ENCODE data around the gene GCAT. TPM values are rescaled to one million over a fixed set of nuclear protein-coding genes. Genes with fewer than 3 reads are reported as not detected.

Gene GCAT
- polyA plus RNA-seq, 1 donor from 2014 or later, result 13.0 TPM

DNA sequence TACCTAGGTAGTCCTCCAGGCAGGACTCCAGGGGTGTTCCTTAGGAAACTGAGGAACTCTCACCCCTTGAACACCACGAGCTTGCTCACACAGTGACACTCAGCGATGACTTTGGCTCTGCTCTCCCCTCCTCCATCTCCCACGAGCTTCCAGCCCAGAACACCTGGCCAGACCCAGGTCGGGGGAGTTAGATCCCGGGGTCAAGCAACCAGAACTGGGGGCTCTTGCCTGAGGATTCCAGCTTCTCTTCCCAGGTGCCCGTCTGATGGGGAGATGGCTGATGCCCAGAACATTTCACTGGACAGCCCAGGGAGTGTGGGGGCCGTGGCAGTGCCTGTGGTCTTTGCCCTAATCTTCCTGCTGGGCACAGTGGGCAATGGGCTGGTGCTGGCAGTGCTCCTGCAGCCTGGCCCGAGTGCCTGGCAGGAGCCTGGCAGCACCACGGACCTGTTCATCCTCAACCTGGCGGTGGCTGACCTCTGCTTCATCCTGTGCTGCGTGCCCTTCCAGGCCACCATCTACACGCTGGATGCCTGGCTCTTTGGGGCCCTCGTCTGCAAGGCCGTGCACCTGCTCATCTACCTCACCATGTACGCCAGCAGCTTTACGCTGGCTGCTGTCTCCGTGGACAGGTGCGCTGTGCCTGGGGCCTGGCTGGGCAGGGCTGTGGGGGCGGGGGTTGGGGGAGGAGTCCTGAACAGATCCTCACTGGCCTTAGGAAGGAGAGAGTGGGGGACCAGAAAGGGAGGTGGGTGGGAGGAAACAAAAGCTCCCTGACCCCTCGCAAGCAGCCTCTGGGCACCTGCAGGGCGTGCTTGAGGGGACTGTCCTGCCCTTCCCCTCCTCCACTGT is 15.6 kb downstream of the GCAT start, which contains the start of gene GALR3:
Gene GALR3 (plus strand): TSS at position 249 of the 852 bp plus-strand sequence. CDS start 25 bp downstream, at position 274.
- Histone ChIP-seq H3K36me3 (ENCODE audit: insufficient read depth, low read length) (no peaks in the 10 kb centered on the region), H2AFZ (ENCODE audit: low read depth, low read length) (no peak within 1 kb of the TSS), H3K79me2 (replicated peaks; ENCODE audit: insufficient read depth, low read length) (no peaks in the 10 kb centered on the region), H3K27me3 (ENCODE audit: insufficient read depth, low read depth, low read length) (peaks cover 52% of the 10 kb centered on the region), H4K20me1 (ENCODE audit: insufficient read depth) (no peaks in the 10 kb centered on the region), H3K4me2 (ENCODE audit: low read length) (no peak within 1 kb of the TSS), H3K4me3 (ENCODE audit: low read length) (peak within 1 kb of the TSS; percentile 30), H3K9ac (ENCODE audit: low read length) (peak within 1 kb of the TSS; percentile 29), H3K27ac (ENCODE audit: low read length) (no peak within 1 kb of the TSS), H3K9me3 (ENCODE audit: low read length) (no peaks in the 10 kb centered on the region), H3F3A (ENCODE audit: insufficient read depth, low read length, poor library complexity, severe bottlenecking) (no peaks in the 10 kb centered on the region), H3K9me2 (ENCODE audit: insufficient read depth, low read length) (no peaks in the 10 kb centered on the region)
- TF ChIP-seq EP300 (conservative IDR thresholded peaks at IDR 0.05; ENCODE audit: poor library complexity, severe bottlenecking) (no peak), EZH2 (IDR thresholded peaks at IDR 0.05; ENCODE audit: borderline replicate concordance, insufficient read depth, low read length, poor library complexity, severe bottlenecking) (no peak), POLR2AphosphoS5 (IDR thresholded peaks at IDR 0.05) (no peak), MXI1 (conservative IDR thresholded peaks at IDR 0.05; ENCODE audit: poor library complexity, severe bottlenecking) (no peak), SMC3 (conservative IDR thresholded peaks at IDR 0.05; ENCODE audit: poor library complexity) (no peak), RAD21 (conservative IDR thresholded peaks at IDR 0.05) (no peak), TAF1 (IDR thresholded peaks at IDR 0.05; ENCODE audit: low read depth) (no peak)
- TF ChIP-seq, protein P1, sequence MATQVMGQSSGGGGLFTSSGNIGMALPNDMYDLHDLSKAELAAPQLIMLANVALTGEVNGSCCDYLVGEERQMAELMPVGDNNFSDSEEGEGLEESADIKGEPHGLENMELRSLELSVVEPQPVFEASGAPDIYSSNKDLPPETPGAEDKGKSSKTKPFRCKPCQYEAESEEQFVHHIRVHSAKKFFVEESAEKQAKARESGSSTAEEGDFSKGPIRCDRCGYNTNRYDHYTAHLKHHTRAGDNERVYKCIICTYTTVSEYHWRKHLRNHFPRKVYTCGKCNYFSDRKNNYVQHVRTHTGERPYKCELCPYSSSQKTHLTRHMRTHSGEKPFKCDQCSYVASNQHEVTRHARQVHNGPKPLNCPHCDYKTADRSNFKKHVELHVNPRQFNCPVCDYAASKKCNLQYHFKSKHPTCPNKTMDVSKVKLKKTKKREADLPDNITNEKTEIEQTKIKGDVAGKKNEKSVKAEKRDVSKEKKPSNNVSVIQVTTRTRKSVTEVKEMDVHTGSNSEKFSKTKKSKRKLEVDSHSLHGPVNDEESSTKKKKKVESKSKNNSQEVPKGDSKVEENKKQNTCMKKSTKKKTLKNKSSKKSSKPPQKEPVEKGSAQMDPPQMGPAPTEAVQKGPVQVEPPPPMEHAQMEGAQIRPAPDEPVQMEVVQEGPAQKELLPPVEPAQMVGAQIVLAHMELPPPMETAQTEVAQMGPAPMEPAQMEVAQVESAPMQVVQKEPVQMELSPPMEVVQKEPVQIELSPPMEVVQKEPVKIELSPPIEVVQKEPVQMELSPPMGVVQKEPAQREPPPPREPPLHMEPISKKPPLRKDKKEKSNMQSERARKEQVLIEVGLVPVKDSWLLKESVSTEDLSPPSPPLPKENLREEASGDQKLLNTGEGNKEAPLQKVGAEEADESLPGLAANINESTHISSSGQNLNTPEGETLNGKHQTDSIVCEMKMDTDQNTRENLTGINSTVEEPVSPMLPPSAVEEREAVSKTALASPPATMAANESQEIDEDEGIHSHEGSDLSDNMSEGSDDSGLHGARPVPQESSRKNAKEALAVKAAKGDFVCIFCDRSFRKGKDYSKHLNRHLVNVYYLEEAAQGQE (IDR thresholded peaks at IDR 0.05; ENCODE audit: borderline replicate concordance), result no peak
- TF ChIP-seq, protein P2, sequence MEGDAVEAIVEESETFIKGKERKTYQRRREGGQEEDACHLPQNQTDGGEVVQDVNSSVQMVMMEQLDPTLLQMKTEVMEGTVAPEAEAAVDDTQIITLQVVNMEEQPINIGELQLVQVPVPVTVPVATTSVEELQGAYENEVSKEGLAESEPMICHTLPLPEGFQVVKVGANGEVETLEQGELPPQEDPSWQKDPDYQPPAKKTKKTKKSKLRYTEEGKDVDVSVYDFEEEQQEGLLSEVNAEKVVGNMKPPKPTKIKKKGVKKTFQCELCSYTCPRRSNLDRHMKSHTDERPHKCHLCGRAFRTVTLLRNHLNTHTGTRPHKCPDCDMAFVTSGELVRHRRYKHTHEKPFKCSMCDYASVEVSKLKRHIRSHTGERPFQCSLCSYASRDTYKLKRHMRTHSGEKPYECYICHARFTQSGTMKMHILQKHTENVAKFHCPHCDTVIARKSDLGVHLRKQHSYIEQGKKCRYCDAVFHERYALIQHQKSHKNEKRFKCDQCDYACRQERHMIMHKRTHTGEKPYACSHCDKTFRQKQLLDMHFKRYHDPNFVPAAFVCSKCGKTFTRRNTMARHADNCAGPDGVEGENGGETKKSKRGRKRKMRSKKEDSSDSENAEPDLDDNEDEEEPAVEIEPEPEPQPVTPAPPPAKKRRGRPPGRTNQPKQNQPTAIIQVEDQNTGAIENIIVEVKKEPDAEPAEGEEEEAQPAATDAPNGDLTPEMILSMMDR (IDR thresholded peaks at IDR 0.05; ENCODE audit: poor library complexity, severe bottlenecking), result no peak

DNA sequence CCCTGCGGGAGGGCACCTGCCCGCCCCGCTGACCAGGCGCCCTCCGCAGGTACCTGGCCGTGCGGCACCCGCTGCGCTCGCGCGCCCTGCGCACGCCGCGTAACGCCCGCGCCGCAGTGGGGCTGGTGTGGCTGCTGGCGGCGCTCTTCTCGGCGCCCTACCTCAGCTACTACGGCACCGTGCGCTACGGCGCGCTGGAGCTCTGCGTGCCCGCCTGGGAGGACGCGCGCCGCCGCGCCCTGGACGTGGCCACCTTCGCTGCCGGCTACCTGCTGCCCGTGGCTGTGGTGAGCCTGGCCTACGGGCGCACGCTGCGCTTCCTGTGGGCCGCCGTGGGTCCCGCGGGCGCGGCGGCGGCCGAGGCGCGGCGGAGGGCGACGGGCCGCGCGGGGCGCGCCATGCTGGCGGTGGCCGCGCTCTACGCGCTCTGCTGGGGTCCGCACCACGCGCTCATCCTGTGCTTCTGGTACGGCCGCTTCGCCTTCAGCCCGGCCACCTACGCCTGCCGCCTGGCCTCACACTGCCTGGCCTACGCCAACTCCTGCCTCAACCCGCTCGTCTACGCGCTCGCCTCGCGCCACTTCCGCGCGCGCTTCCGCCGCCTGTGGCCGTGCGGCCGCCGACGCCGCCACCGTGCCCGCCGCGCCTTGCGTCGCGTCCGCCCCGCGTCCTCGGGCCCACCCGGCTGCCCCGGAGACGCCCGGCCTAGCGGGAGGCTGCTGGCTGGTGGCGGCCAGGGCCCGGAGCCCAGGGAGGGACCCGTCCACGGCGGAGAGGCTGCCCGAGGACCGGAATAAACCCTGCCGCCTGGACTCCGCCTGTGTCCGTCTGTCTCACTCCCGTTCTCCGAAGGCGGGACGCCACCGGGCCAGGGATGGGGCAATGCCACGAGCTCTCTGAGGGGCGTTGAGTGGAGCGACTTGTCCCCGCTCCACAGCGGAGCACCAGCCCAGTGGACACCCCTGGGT is 17.2 kb downstream of the GCAT start:
- H3F3A ChIP-seq (ENCODE audit: insufficient read depth, low read length, poor library complexity, severe bottlenecking), result no peaks in the 10 kb centered on the region
- H3K36me3 ChIP-seq (ENCODE audit: insufficient read depth, low read length), result no peaks in the 10 kb centered on the region
- no peaks in the 10 kb centered on the region for H4K20me1 ChIP-seq (ENCODE audit: insufficient read depth)
- no peak overlapping the region for H2AFZ ChIP-seq (ENCODE audit: low read depth, low read length)
- no peaks in the 10 kb centered on the region for H3K79me2 ChIP-seq (replicated peaks; ENCODE audit: insufficient read depth, low read length)
- H3K4me2 ChIP-seq (ENCODE audit: low read length), result no peak overlapping the region
- H3K4me3 ChIP-seq (ENCODE audit: low read length), result no peak overlapping the region
- no peak overlapping the region for H3K27ac ChIP-seq (ENCODE audit: low read length)
- no peaks in the 10 kb centered on the region for H3K9me2 ChIP-seq (ENCODE audit: insufficient read depth, low read length)
- no peaks in the 10 kb centered on the region for H3K9me3 ChIP-seq (ENCODE audit: low read length)
- TF ChIP-seq MXI1 (conservative IDR thresholded peaks at IDR 0.05; ENCODE audit: poor library complexity, severe bottlenecking) (no peak), POLR2AphosphoS5 (IDR thresholded peaks at IDR 0.05) (no peak), TAF1 (IDR thresholded peaks at IDR 0.05; ENCODE audit: low read depth) (no peak), EZH2 (IDR thresholded peaks at IDR 0.05; ENCODE audit: borderline replicate concordance, insufficient read depth, low read length, poor library complexity, severe bottlenecking) (no peak), EP300 (conservative IDR thresholded peaks at IDR 0.05; ENCODE audit: poor library complexity, severe bottlenecking) (no peak), RAD21 (conservative IDR thresholded peaks at IDR 0.05) (no peak), SMC3 (conservative IDR thresholded peaks at IDR 0.05; ENCODE audit: poor library complexity) (no peak)
- TF ChIP-seq, protein P1 (IDR thresholded peaks at IDR 0.05; ENCODE audit: borderline replicate concordance), result no peak
- TF ChIP-seq, protein P2 (IDR thresholded peaks at IDR 0.05; ENCODE audit: poor library complexity, severe bottlenecking), result no peak
- no peak overlapping the region for H3K9ac ChIP-seq (ENCODE audit: low read length)
- peaks cover 38% of the 10 kb centered on the region for H3K27me3 ChIP-seq (ENCODE audit: insufficient read depth, low read depth, low read length)

Data from neural cell (in vitro differentiated cells).